WERI-Rb-1 (cell line): ENCODE measurements around the gene LRP1B.

Experiments
- DNase-seq: peaks from one replicate; pipeline ENCODE4 v3.0.0-alpha.2; 2020
- H3K27ac ChIP-seq: fragments of 250-450 bp; sonication (Bioruptor Pico); 2 replicates; pipeline ENCODE4 v1.5.1; 2020; ENCODE audit warnings: mild to moderate bottlenecking, moderate library complexity
- H3K27me3 ChIP-seq: fragments of 250-450 bp; sonication (Bioruptor Pico); 2 replicates; pipeline ENCODE4 v1.5.1; 2021; ENCODE audit warnings: mild to moderate bottlenecking, low read depth, moderate library complexity; ENCODE audit not compliant: insufficient read depth, severe bottlenecking
- H3K36me3 ChIP-seq: fragments of 250-450 bp; sonication (Bioruptor Pico); 2 replicates; pipeline ENCODE4 v1.5.1; 2020; ENCODE audit warnings: mild to moderate bottlenecking, moderate library complexity
- H3K4me3 ChIP-seq: 2 replicates; pipeline ENCODE4 v1.5.1; 2011; ENCODE audit warnings: low read depth, mild to moderate bottlenecking, control low read depth, low read length
- H3K9me3 ChIP-seq: fragments of 250-450 bp; sonication (Bioruptor Pico); 2 replicates; pipeline ENCODE4 v1.5.1; 2021; ENCODE audit warnings: mild to moderate bottlenecking, moderate library complexity; ENCODE audit not compliant: severe bottlenecking
- TF ChIP-seq, protein P1 (sequence below): IDR thresholded peaks from 2 replicates; pipeline ENCODE4 v1.5.1; 2011; ENCODE audit warnings: low read depth, mild to moderate bottlenecking, control low read depth, inconsistent platforms, low read length

LRP1B gene

DNA sequence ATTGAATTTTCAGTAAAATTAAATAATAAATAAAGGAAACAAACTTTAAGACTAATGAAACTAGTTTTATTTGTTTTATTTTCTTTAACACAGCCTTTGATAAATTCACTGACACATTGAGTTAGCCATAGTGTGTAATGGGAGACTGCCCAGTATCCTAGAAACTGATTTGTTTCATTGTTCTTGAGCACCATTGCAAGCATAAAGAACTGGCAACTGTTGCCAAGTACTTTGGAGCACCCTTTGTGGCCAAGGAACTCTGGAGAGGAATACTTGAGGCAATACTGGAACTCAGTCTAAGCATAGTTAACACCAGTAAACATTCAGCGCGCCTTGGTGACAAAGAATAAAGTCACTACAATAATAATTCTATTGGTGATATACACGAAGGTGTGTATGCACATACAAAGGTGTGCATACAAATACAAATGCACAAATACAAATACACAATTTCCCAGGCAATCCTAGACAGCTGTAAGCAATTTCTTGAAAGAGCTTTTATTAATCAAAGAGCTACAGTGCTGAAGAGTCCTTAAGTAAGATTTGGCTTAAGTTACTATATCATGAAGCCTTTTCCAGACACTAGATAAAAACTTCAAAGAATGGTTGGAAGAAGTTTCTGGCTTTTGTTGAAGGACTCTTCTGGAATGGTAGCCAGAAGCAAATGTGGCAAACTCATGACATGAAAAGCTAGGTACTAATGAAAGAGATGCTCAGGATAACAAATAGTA is 1371.2 kb downstream of the LRP1B start:
- TF ChIP-seq, protein P1, sequence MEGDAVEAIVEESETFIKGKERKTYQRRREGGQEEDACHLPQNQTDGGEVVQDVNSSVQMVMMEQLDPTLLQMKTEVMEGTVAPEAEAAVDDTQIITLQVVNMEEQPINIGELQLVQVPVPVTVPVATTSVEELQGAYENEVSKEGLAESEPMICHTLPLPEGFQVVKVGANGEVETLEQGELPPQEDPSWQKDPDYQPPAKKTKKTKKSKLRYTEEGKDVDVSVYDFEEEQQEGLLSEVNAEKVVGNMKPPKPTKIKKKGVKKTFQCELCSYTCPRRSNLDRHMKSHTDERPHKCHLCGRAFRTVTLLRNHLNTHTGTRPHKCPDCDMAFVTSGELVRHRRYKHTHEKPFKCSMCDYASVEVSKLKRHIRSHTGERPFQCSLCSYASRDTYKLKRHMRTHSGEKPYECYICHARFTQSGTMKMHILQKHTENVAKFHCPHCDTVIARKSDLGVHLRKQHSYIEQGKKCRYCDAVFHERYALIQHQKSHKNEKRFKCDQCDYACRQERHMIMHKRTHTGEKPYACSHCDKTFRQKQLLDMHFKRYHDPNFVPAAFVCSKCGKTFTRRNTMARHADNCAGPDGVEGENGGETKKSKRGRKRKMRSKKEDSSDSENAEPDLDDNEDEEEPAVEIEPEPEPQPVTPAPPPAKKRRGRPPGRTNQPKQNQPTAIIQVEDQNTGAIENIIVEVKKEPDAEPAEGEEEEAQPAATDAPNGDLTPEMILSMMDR: no peak
- Histone ChIP-seq H3K9me3 (no peaks in the 10 kb centered on the region), H3K4me3 (no peak overlapping the region), H3K27ac (no peak overlapping the region), H3K36me3 (no peaks in the 10 kb centered on the region), H3K27me3 (no peaks in the 10 kb centered on the region)
- no peak for DNase-seq

DNA sequence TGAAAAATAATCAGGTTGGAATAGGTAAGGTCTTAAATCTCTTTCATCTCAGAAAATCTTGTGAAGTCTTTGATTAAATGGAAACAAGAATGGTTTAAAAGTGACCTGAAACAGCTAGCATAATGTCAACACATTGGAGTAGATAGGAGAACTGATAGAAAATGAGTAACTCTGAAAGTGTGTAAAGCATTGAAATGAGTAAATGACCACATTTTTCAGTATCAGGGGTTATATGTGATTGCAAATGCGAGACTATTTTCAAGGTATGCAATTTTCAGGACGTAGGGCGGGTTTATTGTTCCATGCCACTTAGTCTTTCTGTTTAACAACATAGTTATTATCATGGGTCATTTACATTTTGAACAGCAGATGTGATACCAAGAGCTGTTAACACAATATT is 1383.2 kb downstream of the LRP1B start:
- no peaks in the 10 kb centered on the region for H3K27me3 ChIP-seq
- TF ChIP-seq, protein P1: no peak
- H3K36me3 ChIP-seq: no peaks in the 10 kb centered on the region
- no peak for DNase-seq
- no peaks in the 10 kb centered on the region for H3K9me3 ChIP-seq
- no peak overlapping the region for H3K27ac ChIP-seq
- H3K4me3 ChIP-seq: no peak overlapping the region

DNA sequence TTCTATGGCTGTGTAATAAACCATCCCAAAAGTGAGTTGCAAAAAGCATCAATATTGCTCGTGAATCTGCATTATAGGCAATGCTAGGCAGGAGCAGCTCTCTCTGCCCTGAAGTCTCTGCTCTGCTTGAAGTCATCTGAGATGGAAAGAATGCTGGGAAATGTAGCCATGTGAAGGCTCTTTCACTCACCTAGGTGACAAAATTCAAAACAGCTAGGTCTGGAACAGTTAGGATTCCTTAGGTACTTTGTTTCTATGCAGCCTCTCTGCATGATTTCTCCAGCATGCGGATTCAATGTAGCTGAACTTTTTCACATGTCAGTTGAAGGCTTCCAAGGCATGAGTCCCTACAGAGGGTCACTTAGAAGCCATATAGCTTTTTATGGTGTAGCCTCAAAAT is 1383.7 kb downstream of the LRP1B start:
- H3K36me3 ChIP-seq: no peaks in the 10 kb centered on the region
- no peak for DNase-seq
- H3K27ac ChIP-seq: no peak overlapping the region
- no peaks in the 10 kb centered on the region for H3K27me3 ChIP-seq
- H3K9me3 ChIP-seq: no peaks in the 10 kb centered on the region
- no peak overlapping the region for H3K4me3 ChIP-seq
- TF ChIP-seq, protein P1: no peak

DNA sequence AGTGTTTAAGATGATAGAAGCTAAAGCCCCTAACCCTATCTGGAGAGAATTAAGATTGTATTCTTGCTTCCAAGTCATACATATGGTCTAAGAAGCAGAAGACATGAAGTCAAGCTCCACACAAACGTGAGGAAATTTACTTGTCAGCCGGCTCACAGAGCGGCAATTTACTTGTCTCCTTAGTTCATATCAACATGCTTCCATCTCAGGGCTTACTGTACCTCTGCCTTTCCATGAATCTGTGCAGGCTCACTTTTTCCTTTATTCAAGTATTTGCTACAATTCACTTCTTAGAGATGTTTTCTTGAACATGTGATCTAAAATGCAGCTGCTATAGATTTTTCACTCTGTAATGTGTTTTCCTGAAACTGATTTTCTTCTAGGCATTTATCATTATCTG is 1386.4 kb downstream of the LRP1B start:
- no peak for DNase-seq

DNA sequence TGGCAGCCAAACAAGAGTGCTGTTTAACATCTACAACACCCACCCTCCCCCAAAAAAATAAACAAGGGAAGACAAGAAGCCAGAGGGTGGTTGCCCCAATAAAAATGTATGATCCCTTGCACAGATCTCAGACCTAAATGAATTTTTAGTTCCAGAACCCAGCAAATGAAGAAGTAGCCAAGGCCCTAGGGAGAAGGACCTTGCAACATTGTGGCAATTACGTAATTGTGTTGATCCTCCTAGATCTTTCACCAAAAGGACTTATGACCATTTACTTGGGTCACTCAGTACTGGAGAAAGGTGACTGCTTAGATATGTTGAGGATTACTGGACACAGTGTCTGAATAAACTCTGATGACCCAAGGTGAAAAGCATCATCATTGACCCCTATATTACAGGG is 1393.8 kb downstream of the LRP1B start:
- peaks cover 7% of the 10 kb centered on the region for H3K9me3 ChIP-seq
- H3K4me3 ChIP-seq: no peak overlapping the region
- DNase-seq: no peak
- no peaks in the 10 kb centered on the region for H3K36me3 ChIP-seq
- TF ChIP-seq, protein P1: no peak
- H3K27ac ChIP-seq: peak overlapping the region; percentile 27
- H3K27me3 ChIP-seq: no peaks in the 10 kb centered on the region

More for the DNA sequence above, 1386.4 kb downstream of the LRP1B start:
- Histone ChIP-seq H3K27ac (no peak overlapping the region), H3K27me3 (no peaks in the 10 kb centered on the region), H3K4me3 (no peak overlapping the region), H3K36me3 (no peaks in the 10 kb centered on the region), H3K9me3 (no peaks in the 10 kb centered on the region)
- TF ChIP-seq, protein P1: no peak

DNA sequence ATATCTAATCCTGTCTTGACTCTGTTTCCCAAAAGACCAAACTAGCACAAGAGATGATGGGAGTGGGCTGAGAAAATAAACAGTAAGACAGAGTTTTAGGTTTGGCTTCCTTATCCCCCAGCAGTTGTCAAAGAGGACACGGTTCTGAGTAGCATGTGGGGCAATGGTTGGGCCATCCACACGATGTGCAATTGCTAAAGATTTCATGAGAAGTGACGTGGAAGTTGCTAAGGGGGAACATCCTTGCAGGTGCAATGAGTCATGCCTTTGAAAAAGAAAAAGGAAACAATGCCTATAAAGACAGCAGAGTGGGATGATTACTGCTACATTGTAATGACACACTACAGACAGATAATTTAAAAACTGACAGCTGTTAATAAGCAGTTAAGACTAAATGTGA is 1395.8 kb downstream of the LRP1B start:
- Histone ChIP-seq H3K36me3 (no peaks in the 10 kb centered on the region), H3K27ac (no peak overlapping the region), H3K4me3 (no peak overlapping the region), H3K9me3 (peaks cover 7% of the 10 kb centered on the region), H3K27me3 (no peaks in the 10 kb centered on the region)
- no peak for DNase-seq
- TF ChIP-seq, protein P1: no peak
